Kidney (tissue), 14 donors: ENCODE measurements around the gene PEX10. TPM values are rescaled to one million over a fixed set of nuclear protein-coding genes. Genes with fewer than 3 reads are reported as not detected.

Experiments used
- DNase-seq, 5 donors: peaks; one replicate each; pipeline ENCODE4 v3.0.0-alpha.2; 2013 to 2020
- FAIRE-seq: peaks from 2 replicates; lab custom pipeline; 2012; peaks lifted over from hg19 to GRCh38; lab: Jason Lieb, UNC
- H3K27ac ChIP-seq, 2 donors: one replicate each; pipeline ENCODE4 v1.7.0; 2013; ENCODE audit warnings: low read depth in 2 of 2, low read length in 2 of 2, inconsistent platforms in 1 of 2
- H3K27me3 ChIP-seq: one replicate; pipeline ENCODE4 v1.7.1; 2013; ENCODE audit warnings: low read length, inconsistent platforms; ENCODE audit not compliant: control insufficient read depth, insufficient read depth
- H3K36me3 ChIP-seq, 3 donors: one replicate each; pipeline versions ENCODE4 v1.7.0 to v1.7.1; 2013; ENCODE audit warnings: low read length in 3 of 3, control low read depth in 1 of 3, inconsistent platforms in 1 of 3; ENCODE audit not compliant: insufficient read depth in 3 of 3, control insufficient read depth in 2 of 3
- H3K4me1 ChIP-seq, 3 donors: one replicate each; pipeline versions ENCODE4 v1.7.0 to v1.7.1; 2013; ENCODE audit warnings: low read length in 3 of 3, inconsistent platforms in 1 of 3, low read depth in 1 of 3; ENCODE audit not compliant: control insufficient read depth in 2 of 3, insufficient read depth in 2 of 3
- H3K4me3 ChIP-seq, 3 donors: one replicate each; pipeline versions ENCODE4 v1.7.0 to v1.8.1; 2013; ENCODE audit warnings: low read length in 3 of 3, control low read depth in 1 of 3, inconsistent platforms in 1 of 3
- H3K9ac ChIP-seq, 3 donors: one replicate each; pipeline versions ENCODE4 v1.7.0 to v1.7.1; 2013; ENCODE audit warnings: low read length in 3 of 3, control low read depth in 1 of 3, inconsistent platforms in 1 of 3
- H3K9me3 ChIP-seq, 3 donors: one replicate each; pipeline versions ENCODE4 v1.7.0 to v1.7.1; 2013; ENCODE audit warnings: low read length in 3 of 3, control low read depth in 1 of 3, inconsistent platforms in 1 of 3; ENCODE audit not compliant: control insufficient read depth in 2 of 3, insufficient read depth in 1 of 3
- CTCF ChIP-seq: IDR thresholded peaks from 3 replicates; pipeline ENCODE4 v1.5.1; 2012; ENCODE audit warnings: mild to moderate bottlenecking, moderate library complexity, borderline replicate concordance; ENCODE audit not compliant: insufficient read depth; ENCODE audit errors: extremely low read depth
- intact Hi-C: fragments of 100-400 bp; cut with DNase I; formaldehyde crosslinking; loops from one replicate; pipeline ENCODE4 v1.11.1; 2022
- polyA plus RNA-seq: library from polyadenylated mRNA; stranded (reverse); fragments of 350-450 nt; fragmentation: Illumina TruSeq; extraction: RNeasy Lipid Tissue Mini Kit (QIAGEN cat#74804); gene quantifications from one replicate; pipeline ENCODE4 v1.2.3, GENCODE V29; 2014; ENCODE audit warnings: low read depth, low replicate concordance; ENCODE audit not compliant: insufficient read depth
- total RNA-seq: library from RNA; stranded (reverse); fragmentation: NEBNext Ultra II Directional; extraction: Animal tissue kit (Norgen Biotek cat#: 25700); gene quantifications from one replicate; pipeline ENCODE4 v1.2.1, GENCODE V29; 2021
- donor health status: control.
- donor health status: control.
- donor health status: control.
- donor health status: control.
- donor health status: control.
- donor health status: DM: yes; HTN: yes; CAD: no.
- donor health status: Normal renal cell carcinoma (clear cell type).

The PEX10 gene
- total and polyA plus RNA-seq, 2 donors from 2014 or later: 25.6 to 26.8 TPM

- DNase-seq (no peak), FAIRE-seq (no peak)
- Histone ChIP-seq H3K9me3 (no peaks in the 10 kb centered on the region), H3K27ac (no peak overlapping the region), H3K27me3 (peaks cover 11% of the 10 kb centered on the region), H3K4me3 (no peak overlapping the region), H3K9ac (no peak overlapping the region), H3K36me3 (no peaks in the 10 kb centered on the region), H3K4me1 (no peaks in the 10 kb centered on the region)
- TF ChIP-seq CTCF: no peak
- intact Hi-C loops: no loop called here
Observed at GRCh38 chr1:2446394-2446793, 34.0 kb upstream of the PEX10 start.

DNA sequence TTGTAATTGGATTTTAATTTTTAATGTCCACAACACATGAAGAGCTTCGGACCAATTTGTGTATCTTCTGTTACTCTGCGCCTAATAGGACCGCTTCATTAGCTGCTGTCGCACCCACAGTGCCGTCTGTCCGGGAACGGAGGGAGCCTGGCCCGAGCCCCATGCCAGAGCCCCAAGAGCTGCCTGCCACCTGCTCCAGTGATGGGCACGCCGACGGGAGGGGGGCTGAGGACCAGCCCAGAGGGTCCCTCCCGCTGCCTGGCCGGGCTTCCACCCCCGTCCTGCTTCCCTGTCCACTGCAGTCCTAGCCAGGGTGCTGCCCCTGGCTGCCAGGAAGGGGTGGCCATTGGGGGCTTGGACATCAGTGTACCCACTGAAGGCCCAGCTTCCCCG is 33.5 kb upstream of the PEX10 start:
- intact Hi-C loops: no loop called here
- peaks cover 11% of the 10 kb centered on the region for H3K27me3 ChIP-seq

DNA sequence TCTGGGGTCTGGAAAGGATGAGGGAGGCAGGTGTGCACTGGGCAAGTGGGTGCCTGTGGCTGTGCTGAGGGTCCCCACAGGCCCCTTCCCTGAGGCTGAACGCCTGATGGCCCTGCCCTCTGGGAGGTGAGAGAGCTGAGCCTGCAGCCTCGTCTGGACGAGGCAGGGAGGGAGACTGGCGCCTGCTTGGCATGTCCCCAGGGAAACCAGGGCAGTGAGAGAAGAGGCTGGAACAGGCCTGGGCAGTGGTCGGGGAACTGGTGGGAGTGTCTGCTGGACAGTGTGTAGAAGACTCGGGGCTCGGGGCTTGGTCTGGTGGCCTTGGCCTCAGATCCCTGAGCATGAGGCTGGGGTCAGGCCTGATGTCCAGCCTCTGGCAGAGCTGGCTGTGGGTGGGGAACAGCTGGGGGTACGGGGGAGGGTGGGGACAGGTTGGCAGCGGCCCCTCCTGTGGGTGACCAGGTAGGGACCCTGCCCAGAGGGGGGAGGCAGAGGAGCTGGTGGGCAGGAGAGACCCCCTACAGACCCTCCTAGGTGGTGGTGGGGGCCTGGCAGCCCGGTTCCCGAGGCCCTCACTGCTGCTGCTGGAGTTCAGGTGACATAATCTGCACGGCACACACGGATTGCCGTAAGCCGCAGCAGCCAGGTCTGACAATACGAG is 32.9 kb upstream of the PEX10 start:
- no peaks in the 10 kb centered on the region for H3K36me3 ChIP-seq
- no peak overlapping the region for H3K9ac ChIP-seq
- H3K27ac ChIP-seq: no peak overlapping the region
- no peak for DNase-seq
- no peak for TF ChIP-seq CTCF
- H3K9me3 ChIP-seq: no peaks in the 10 kb centered on the region
- peaks cover 11% of the 10 kb centered on the region for H3K27me3 ChIP-seq
- no peak overlapping the region for H3K4me3 ChIP-seq
- H3K4me1 ChIP-seq: no peaks in the 10 kb centered on the region
- no peak for FAIRE-seq
- intact Hi-C loops: no loop called here

More for the DNA sequence above, 33.5 kb upstream of the PEX10 start:
- H3K9me3 ChIP-seq: no peaks in the 10 kb centered on the region
- no peaks in the 10 kb centered on the region for H3K36me3 ChIP-seq
- no peak for FAIRE-seq
- TF ChIP-seq CTCF: no peak
- no peak overlapping the region for H3K9ac ChIP-seq
- no peak overlapping the region for H3K4me3 ChIP-seq
- H3K4me1 ChIP-seq: no peaks in the 10 kb centered on the region
- DNase-seq: no peak
- no peak overlapping the region for H3K27ac ChIP-seq
